ENCODE measurements around the gene POMGNT1. TPM values are rescaled to one million over a fixed set of nuclear protein-coding genes. Genes with fewer than 3 reads are reported as not detected.
A peak's percentile ranks its signal among the peaks of the same experiment; 100 is the strongest.

POMGNT1 gene
- total and polyA plus RNA-seq, 4 donors = 34.6 to 70.2 (median 44.7) TPM

DNA sequence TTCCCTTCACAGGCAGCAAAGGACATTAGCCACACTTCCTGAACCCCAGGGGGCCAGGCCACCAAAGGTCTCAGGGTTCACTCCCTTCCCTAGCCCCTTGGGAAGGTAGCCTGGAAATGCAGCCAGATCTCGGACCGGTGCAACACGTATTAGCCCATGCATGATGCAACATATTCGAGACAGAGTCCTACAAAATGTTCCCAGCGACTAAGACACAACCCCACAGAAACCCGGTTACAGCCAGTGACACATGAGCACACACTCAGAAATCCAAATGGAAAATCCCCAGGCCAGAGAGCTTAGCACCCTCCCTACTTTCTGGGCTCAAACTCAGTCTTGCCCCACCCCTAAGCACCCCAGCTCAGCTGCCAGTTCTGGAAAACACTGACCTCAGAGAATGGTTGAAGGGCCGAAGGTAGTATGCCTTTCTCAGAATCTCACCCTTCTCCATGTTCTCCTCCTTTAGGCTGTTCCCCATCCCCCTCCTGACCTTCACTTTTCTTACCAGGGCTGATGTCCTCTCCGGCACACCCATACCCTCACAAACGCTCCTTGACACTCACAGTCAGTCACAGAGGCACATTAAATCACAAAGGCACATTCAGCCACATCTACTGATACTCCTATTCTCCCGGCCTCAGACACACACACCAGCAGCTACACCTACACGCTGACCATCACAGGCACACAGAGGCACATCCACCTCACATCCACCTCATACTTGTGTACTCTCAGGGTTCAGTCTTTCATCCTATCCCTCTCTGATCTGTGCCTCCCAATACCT lies 23.6 kb downstream of the POMGNT1 start, which contains the start of gene TSPAN1:
TSS of gene TSPAN1 (plus strand) at position 640 of the 784 bp plus-strand sequence. CDS start 6,021 bp downstream, outside the sequence.
- no peaks in the 10 kb centered on the region for H3K27me3 ChIP-seq (ENCODE audit: control insufficient read depth in 3 of 3, insufficient read depth in 3 of 3, low read length in 2 of 3)
- H3K4me3 ChIP-seq = no peak within 1 kb of the TSS
- peak within 1 kb of the TSS; percentile 56 to 69 for H3K27ac ChIP-seq (ENCODE audit: low read depth in 1 of 2, low read length in 1 of 2)
- no peaks in the 10 kb centered on the region for H3K9me3 ChIP-seq (ENCODE audit: control insufficient read depth in 4 of 4, insufficient read depth in 3 of 4, low read length in 3 of 4)
- H3K4me1 ChIP-seq (ENCODE audit: control insufficient read depth in 5 of 5, insufficient read depth in 5 of 5, low read length in 5 of 5) = peaks cover 0 to 28% (median 4%) of the 10 kb centered on the region in 5 donors
- H3K36me3 ChIP-seq (ENCODE audit: control insufficient read depth in 4 of 4, insufficient read depth in 4 of 4, low read length in 4 of 4) = no peaks in the 10 kb centered on the region
- ATAC-seq (ENCODE audit: insufficient read depth, low FRiP score) (no peak), DNase-seq (no peak)
- TF ChIP-seq, protein P1, sequence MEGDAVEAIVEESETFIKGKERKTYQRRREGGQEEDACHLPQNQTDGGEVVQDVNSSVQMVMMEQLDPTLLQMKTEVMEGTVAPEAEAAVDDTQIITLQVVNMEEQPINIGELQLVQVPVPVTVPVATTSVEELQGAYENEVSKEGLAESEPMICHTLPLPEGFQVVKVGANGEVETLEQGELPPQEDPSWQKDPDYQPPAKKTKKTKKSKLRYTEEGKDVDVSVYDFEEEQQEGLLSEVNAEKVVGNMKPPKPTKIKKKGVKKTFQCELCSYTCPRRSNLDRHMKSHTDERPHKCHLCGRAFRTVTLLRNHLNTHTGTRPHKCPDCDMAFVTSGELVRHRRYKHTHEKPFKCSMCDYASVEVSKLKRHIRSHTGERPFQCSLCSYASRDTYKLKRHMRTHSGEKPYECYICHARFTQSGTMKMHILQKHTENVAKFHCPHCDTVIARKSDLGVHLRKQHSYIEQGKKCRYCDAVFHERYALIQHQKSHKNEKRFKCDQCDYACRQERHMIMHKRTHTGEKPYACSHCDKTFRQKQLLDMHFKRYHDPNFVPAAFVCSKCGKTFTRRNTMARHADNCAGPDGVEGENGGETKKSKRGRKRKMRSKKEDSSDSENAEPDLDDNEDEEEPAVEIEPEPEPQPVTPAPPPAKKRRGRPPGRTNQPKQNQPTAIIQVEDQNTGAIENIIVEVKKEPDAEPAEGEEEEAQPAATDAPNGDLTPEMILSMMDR (IDR thresholded peaks at IDR 0.05; ENCODE audit: control extremely low read depth, extremely low read depth) = no peak
- no peak within 1 kb of the TSS for H3K9ac ChIP-seq (ENCODE audit: insufficient read depth in 1 of 2, low read length in 2 of 2)
- 56 to 76% methylated on average over 11 of the region's 11 CpGs for WGBS, 2 donors

DNA sequence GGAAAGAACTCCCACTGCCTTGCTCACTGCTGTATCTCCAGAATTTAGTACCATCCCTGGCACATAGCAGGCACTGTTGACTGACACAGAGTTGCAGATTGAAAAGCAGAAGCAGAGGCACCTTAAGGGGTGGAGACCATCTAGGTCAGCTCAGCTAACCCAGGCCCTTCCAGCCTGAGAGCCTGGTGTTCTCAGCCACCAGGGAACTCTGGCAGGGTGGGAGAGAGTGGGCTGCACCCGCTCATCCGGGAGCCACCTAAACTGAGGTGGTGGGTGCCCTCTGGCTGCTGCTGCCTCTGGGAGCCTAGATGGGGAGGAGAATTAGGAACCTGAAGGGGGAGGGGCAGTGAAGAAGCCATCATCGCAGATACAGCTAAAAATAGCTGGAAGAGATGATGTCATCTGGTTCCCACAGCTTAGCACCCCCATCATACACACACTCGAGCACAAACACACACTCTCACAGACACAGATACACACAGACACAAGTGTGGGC lies 24.8 kb downstream of the POMGNT1 start:
- H3K9me3 ChIP-seq (ENCODE audit: control insufficient read depth in 4 of 4, insufficient read depth in 3 of 4, low read length in 3 of 4) = no peaks in the 10 kb centered on the region
- peak in 1 of 3 donors; percentile 43 for DNase-seq
- H3K27me3 ChIP-seq (ENCODE audit: control insufficient read depth in 3 of 3, insufficient read depth in 3 of 3, low read length in 2 of 3) = no peaks in the 10 kb centered on the region
- H3K9ac ChIP-seq (ENCODE audit: insufficient read depth in 1 of 2, low read length in 2 of 2) = no peak overlapping the region
- 33 to 38% methylated on average over 4 of the region's 4 CpGs for WGBS, 2 donors
- TF ChIP-seq, protein P1 (IDR thresholded peaks at IDR 0.05; ENCODE audit: control extremely low read depth, extremely low read depth) = no peak
- peak overlapping the region in 1 of 2 donors; percentile 50 for H3K27ac ChIP-seq (ENCODE audit: low read depth in 1 of 2, low read length in 1 of 2)
- no peak overlapping the region for H3K4me3 ChIP-seq
- no peak for ATAC-seq (ENCODE audit: insufficient read depth, low FRiP score)
- no peaks in the 10 kb centered on the region for H3K36me3 ChIP-seq (ENCODE audit: control insufficient read depth in 4 of 4, insufficient read depth in 4 of 4, low read length in 4 of 4)
- peaks cover 0 to 28% (median 0%) of the 10 kb centered on the region in 5 donors for H3K4me1 ChIP-seq (ENCODE audit: control insufficient read depth in 5 of 5, insufficient read depth in 5 of 5, low read length in 5 of 5)

DNA sequence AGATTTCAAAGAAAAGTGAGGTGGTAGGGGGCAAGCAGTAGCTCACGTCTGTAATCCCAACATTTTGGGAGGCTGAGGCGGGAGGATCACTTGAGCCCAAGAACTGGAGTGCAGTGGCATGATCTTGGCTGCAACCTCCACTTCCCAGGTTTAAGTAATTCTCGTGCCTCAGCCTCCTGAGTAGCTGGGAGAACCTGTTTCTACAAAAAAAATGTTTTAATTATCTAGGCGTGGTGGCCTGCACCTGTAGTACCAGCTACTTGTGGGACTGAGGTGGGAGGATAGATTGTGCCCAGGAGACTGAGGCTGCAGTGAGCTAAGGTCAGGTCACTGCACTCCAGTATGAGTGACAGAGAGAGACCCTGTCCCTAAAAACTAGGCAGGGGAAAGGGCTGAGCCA lies 25.9 kb downstream of the POMGNT1 start:
- Histone ChIP-seq H3K9ac (ENCODE audit: insufficient read depth in 1 of 2, low read length in 2 of 2) (no peak overlapping the region), H3K4me3 (no peak overlapping the region), H3K27me3 (ENCODE audit: control insufficient read depth in 3 of 3, insufficient read depth in 3 of 3, low read length in 2 of 3) (no peaks in the 10 kb centered on the region), H3K9me3 (ENCODE audit: control insufficient read depth in 4 of 4, insufficient read depth in 3 of 4, low read length in 3 of 4) (no peaks in the 10 kb centered on the region), H3K36me3 (ENCODE audit: control insufficient read depth in 4 of 4, insufficient read depth in 4 of 4, low read length in 4 of 4) (no peaks in the 10 kb centered on the region), H3K27ac (ENCODE audit: low read depth in 1 of 2, low read length in 1 of 2) (peak overlapping the region in 1 of 2 donors; percentile 84), H3K4me1 (ENCODE audit: control insufficient read depth in 5 of 5, insufficient read depth in 5 of 5, low read length in 5 of 5) (peaks cover 0 to 34% (median 2%) of the 10 kb centered on the region in 5 donors)
- no peak for DNase-seq
- 67 to 87% methylated on average over 4 of the region's 4 CpGs for WGBS, 2 donors
- ATAC-seq (ENCODE audit: insufficient read depth, low FRiP score) = no peak
- TF ChIP-seq, protein P1 (IDR thresholded peaks at IDR 0.05; ENCODE audit: control extremely low read depth, extremely low read depth) = no peak

Data from lung (tissue), 12 donors.